ENCODE results near the gene MUC22. TPM values are rescaled to one million over a fixed set of nuclear protein-coding genes. Genes with fewer than 3 reads are reported as not detected.

Gene MUC22
- total RNA-seq, 4 donors from 2014 or later = not detected

- no peak for DNase-seq (ENCODE audit: extremely low spot score)
- H3K4me1 ChIP-seq = peaks cover 0 to 11% (median 5%) of the 10 kb centered on the region in 4 donors
- no peaks in the 10 kb centered on the region for H3K9me3 ChIP-seq
- 24% methylated on average over 13 of the region's 13 CpGs for WGBS
- H3K27ac ChIP-seq (replicated peaks in 1 of 4) = no peak overlapping the region
- H3K4me3 ChIP-seq = peak overlapping the region in 1 of 4 donors; percentile 7
- H3K27me3 ChIP-seq = peaks cover 0 to 41% (median 0%) of the 10 kb centered on the region in 4 donors
- TF ChIP-seq EP300 (IDR thresholded peaks at IDR 0.05) = no peak
- TF ChIP-seq POLR2AphosphoS5 (IDR thresholded peaks at IDR 0.05) = no peak
- TF ChIP-seq CTCF (IDR thresholded peaks at IDR 0.05) = no peak
- TF ChIP-seq POLR2A (IDR thresholded peaks at IDR 0.05; ENCODE audit: low read depth) = no peak
- intact Hi-C loops (cut with DNase I) = no loop called here
- H3K36me3 ChIP-seq = no peaks in the 10 kb centered on the region
Observed at GRCh38 chr6:30981942-30982772, 28.1 kb upstream of the MUC22 start.

- Histone ChIP-seq H3K27me3 (peaks cover 0 to 54% (median 0%) of the 10 kb centered on the region in 4 donors), H3K4me1 (peaks cover 0 to 11% (median 5%) of the 10 kb centered on the region in 4 donors), H3K4me3 (no peak within 1 kb of the TSS), H3K36me3 (no peaks in the 10 kb centered on the region), H3K9me3 (no peaks in the 10 kb centered on the region), H3K27ac (replicated peaks in 1 of 4) (no peak within 1 kb of the TSS)
- no peak for DNase-seq (ENCODE audit: extremely low spot score)
- intact Hi-C loops (cut with DNase I) = no loop called here
- TF ChIP-seq CTCF (IDR thresholded peaks at IDR 0.05) (no peak), EP300 (IDR thresholded peaks at IDR 0.05) (no peak), POLR2AphosphoS5 (IDR thresholded peaks at IDR 0.05) (no peak), POLR2A (IDR thresholded peaks at IDR 0.05; ENCODE audit: low read depth) (no peak)
- WGBS = 83% methylated on average over 6 of the region's 6 CpGs
Observed at GRCh38 chr6:30983439-30983838, 26.8 kb upstream of the MUC22 start, which contains the start of gene MUC21. Gene MUC21 (plus strand): TSS chr6:30983718. CDS start chr6:30983959, 241 bp downstream.

- no peak for DNase-seq (ENCODE audit: extremely low spot score)
- H3K36me3 ChIP-seq = no peaks in the 10 kb centered on the region
- H3K27me3 ChIP-seq = peaks cover 0 to 54% (median 0%) of the 10 kb centered on the region in 4 donors
- H3K9me3 ChIP-seq = no peaks in the 10 kb centered on the region
- H3K27ac ChIP-seq (replicated peaks in 1 of 4) = no peak overlapping the region
- TF ChIP-seq CTCF (IDR thresholded peaks at IDR 0.05) (no peak), EP300 (IDR thresholded peaks at IDR 0.05) (no peak), POLR2A (IDR thresholded peaks at IDR 0.05; ENCODE audit: low read depth) (no peak), POLR2AphosphoS5 (IDR thresholded peaks at IDR 0.05) (no peak)
- intact Hi-C loops (cut with DNase I) = no loop called here
- H3K4me1 ChIP-seq = peaks cover 0 to 13% (median 5%) of the 10 kb centered on the region in 4 donors
- H3K4me3 ChIP-seq = no peak overlapping the region
- WGBS = 88% methylated on average over 5 of the region's 5 CpGs
Observed at GRCh38 chr6:30985490-30985889, 24.8 kb upstream of the MUC22 start.

GRCh38 chr6:30987304-30987703 lies 23.0 kb upstream of the MUC22 start:
- Histone ChIP-seq H3K4me3 (no peak overlapping the region), H3K9me3 (no peaks in the 10 kb centered on the region), H3K27ac (replicated peaks in 1 of 4) (no peak overlapping the region), H3K4me1 (peaks cover 0 to 9% (median 2%) of the 10 kb centered on the region in 4 donors), H3K27me3 (peaks cover 0 to 47% (median 0%) of the 10 kb centered on the region in 4 donors), H3K36me3 (no peaks in the 10 kb centered on the region)
- intact Hi-C loops (cut with DNase I) = no loop called here
- no peak for DNase-seq (ENCODE audit: extremely low spot score)
- TF ChIP-seq EP300 (IDR thresholded peaks at IDR 0.05) = no peak
- 75% methylated on average over 5 of the region's 6 CpGs for WGBS

GRCh38 chr6:30988209-30988825 lies 22.0 kb upstream of the MUC22 start:
- Histone ChIP-seq H3K36me3 (no peaks in the 10 kb centered on the region), H3K4me1 (peaks cover 0 to 5% (median 0%) of the 10 kb centered on the region in 4 donors), H3K4me3 (no peak overlapping the region), H3K9me3 (no peaks in the 10 kb centered on the region), H3K27ac (replicated peaks in 1 of 4) (no peak overlapping the region), H3K27me3 (peaks cover 0 to 42% (median 0%) of the 10 kb centered on the region in 4 donors)
- 83% methylated on average over 9 of the region's 9 CpGs for WGBS
- DNase-seq (ENCODE audit: extremely low spot score) = no peak
- no peak for TF ChIP-seq POLR2A (IDR thresholded peaks at IDR 0.05; ENCODE audit: low read depth)
- no peak for TF ChIP-seq EP300 (IDR thresholded peaks at IDR 0.05)
- TF ChIP-seq POLR2AphosphoS5 (IDR thresholded peaks at IDR 0.05) = no peak
- no peak for TF ChIP-seq CTCF (IDR thresholded peaks at IDR 0.05)
- intact Hi-C loops (cut with DNase I) = no loop called here

All from esophagus muscularis mucosa (tissue), 4 donors.